GM12875 (cell line): Measurements from ENCODE around the gene LIG4.

Experiments used
- H3K4me3 ChIP-seq: one replicate; pipeline ENCODE4 v1.5.1; 2011; ENCODE audit warnings: low read depth, low read length, control low read depth
- CTCF ChIP-seq: IDR thresholded peaks from 2 replicates; pipeline ENCODE4 v1.5.1; 2011; ENCODE audit warnings: low read depth, mild to moderate bottlenecking, control low read depth, inconsistent platforms, low read length, moderate library complexity, borderline replicate concordance; ENCODE audit not compliant: insufficient read depth

The LIG4 gene

GRCh38 chr13:108225440-108225839, 10.1 kb upstream of the LIG4 start:
- TF ChIP-seq CTCF: no peak
- H3K4me3 ChIP-seq: no peak overlapping the region

GRCh38 chr13:108223687-108224503, 8.6 kb upstream of the LIG4 start:
- no peak overlapping the region for H3K4me3 ChIP-seq
- TF ChIP-seq CTCF: no peak

- no peak for TF ChIP-seq CTCF
- no peak overlapping the region for H3K4me3 ChIP-seq
Observed at GRCh38 chr13:108220041-108220440, 4.7 kb upstream of the LIG4 start.

GRCh38 chr13:108218044-108218974, 3.0 kb upstream of the LIG4 start, which contains the start of gene ABHD13:
Gene ABHD13 (plus strand): TSS chr13:108218392. CDS start chr13:108229219, 10,827 bp downstream.
- H3K4me3 ChIP-seq: peak within 1 kb of the TSS; percentile 96
- TF ChIP-seq CTCF: no peak

- H3K4me3 ChIP-seq: peak overlapping the region; percentile 96
Observed at GRCh38 chr13:108217307-108218043, 2.1 kb upstream of the LIG4 start.

- peak overlapping the region; percentile 55 for H3K4me3 ChIP-seq
- TF ChIP-seq CTCF: no peak
Observed at GRCh38 chr13:108214441-108215271, 680 bp downstream of the LIG4 start.
